HT1080 (cell line): ENCODE results near the gene EPB41L4B. TPM values are rescaled to one million over a fixed set of nuclear protein-coding genes. Genes with fewer than 3 reads are reported as not detected.
A peak's percentile ranks its signal among the peaks of the same experiment; 100 is the strongest.

Experiments used
- DNase-seq: peaks from one replicate; pipeline ENCODE4 v3.0.0-alpha.2; 2015; ENCODE audit warnings: low read depth
- total RNA-seq: library from RNA; depleted of rRNA; stranded (reverse); fragments of >200 nt; shearing (Covaris generic); gene quantifications from 2 replicates; pipeline ENCODE4 v1.2.3, GENCODE V29; 2014

The EPB41L4B gene
- total RNA-seq, 1 experiment from 2014 or later, result 3.3 TPM

DNA sequence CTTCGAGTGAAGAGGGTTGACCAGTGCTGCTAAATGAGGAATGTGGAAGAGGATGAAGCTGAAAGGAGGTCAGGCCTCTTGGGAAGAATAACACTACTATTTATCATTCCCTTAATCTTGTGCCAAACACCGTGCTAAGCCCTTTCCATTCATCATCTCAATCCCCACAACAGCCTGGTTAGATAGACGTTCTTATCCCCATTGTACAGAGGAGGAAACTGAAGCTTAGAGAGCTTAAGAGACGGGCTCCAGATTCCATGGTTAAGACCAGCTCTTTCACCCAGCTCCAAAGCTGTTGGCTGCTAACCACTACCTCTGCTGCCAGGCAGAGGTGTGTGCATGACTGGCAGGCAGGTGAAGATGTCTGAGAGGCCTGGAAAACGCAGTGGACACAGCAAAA is 868 bp upstream of the EPB41L4B start:
- no peak for DNase-seq

DNA sequence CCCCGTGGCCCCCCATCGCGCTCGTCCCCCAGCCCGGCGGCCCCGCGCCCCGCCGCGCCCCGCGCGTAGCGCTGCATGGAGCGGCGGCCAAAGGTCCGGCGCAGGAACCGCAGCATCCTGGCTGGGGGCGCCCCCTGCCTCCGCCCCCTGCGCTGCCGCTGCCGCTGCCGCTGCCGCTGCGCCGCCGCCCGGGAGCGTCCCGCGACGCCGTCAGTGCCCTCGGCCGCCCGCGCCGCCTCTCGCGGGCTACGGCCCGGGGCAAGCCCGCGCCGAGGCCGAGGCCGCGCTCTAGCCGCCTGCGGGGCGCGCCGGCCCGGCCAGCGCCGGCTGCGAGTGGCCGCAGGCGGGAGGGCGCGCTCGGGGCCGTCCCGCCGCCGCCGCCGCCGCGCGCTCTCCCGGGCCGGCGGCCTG is 523 bp downstream of the EPB41L4B start:
- DNase-seq, result no peak

DNA sequence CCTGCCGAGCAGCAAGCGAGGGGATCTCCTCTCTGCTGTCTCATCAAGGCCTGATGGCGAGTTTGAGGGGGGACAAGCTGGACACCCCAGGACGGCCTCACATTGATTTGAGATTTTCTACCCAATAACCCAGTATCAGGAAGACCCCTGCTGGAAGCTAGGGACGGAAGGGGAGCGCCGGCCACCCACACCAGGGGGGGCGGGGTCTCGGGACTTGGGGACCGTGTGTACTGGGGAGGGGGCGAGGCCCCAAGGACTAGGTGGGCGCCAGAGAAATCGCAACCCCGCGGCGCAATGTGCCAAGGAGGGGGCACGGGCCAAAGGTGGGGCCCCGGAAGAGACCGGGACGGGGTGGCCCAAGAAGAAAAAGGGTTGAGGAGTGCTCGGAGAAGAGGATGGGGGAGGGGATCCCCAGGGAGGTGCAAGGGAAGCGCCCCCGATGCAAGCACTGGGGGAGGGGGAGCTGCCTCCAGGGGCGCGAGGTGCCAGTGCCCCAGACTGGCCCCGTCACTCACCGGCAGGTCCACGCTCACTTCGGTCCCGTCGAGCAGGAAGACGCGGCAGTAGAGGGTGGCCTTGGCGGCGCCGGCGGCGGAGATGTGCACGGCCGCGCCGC is 1.1 kb downstream of the EPB41L4B start:
- DNase-seq, result no peak

DNA sequence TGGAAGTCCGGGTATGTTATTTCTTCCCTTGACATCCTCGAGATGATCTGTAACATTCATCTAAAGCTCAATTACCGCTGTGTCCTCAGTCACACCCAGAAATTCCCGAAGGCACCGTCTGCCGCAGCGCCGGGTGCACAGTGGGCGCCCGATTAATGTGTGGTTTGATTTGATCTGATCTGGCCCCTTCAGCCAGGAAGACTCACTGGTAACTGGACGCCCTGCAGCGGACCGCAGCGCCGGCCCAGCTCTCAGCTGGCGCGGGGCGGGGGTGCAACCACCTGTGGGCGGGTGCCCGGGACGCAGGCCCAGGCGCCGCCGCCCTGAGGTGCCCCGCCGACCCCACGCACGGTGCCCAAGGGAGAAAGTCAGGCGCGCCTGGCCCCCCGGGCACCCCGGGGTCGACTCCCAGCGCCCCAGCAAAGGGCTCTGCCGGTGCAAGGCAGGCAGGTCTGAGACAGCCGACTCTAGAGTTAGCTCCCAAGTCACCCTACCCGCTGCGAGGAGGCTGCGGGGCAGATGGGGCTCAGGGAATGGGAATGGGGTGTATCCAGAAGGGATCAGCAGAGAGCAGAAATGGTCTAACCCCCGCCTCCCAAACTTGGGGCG is 1.7 kb downstream of the EPB41L4B start:
- DNase-seq, result no peak

DNA sequence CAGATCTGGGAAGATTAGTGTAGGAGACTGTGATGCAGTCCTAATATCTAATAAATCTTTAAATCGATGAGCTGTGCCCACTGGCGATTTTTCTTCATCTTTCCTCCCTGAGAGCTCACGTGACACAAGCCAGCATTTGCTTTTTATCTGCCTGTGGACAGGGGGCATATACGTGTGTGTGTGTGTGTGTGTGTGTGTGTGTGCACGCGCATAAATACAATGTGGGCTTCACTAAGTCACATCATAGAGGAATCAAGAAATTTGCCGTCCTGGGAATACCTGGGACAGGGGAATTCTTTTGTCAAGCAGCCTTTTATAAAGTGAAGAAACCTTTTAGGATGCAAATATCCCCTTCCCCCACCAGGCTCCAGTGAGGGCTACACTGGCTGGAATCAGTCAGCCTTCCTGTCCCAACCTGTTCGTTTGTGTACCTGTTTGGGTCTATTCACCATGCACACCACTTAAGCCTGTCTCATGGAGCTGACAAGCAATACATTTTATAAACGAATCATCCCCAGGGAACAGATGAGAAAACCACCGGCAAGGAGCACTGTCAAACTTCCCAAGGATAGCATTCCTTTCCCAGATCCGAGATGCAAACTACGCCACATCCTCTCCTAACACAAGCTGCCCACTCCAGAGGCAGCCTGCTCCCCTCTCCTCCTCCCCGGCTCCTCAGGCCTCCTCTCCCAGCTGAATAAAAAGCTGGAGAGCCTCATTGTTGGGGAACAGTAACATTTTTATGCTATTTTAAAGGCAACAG is 2.7 kb downstream of the EPB41L4B start:
- no peak for DNase-seq

DNA sequence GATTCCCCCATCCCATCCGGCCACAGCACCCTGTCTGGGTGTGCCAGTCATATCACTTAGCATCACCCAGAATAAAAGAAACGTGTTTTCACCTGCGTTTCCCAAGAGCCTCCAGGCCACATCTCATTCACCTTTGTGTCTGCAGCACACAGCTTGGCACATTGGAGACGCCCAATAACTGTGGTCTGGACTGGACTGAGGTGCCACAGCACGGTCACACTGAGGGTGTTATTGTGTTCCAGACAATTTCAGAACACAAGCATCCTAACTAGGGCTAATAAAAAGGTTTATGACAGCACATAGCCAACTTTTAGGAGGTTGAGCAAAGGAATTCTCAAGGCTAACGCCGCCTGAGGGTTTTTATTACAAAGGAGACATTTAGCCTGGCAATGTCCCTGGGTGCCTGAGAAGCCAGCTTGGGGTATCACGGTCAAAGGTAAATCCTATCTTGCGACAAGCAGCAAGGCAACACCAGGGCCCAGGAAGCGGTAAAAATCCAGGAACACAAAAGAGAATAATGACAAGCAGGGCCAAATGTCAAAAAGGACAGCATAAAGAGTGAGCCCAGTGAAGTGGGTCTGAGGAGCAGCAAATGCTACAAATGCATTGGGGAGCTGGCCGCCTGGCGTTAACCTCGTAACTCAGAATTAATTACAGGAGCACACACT is 3.4 kb downstream of the EPB41L4B start:
- DNase-seq, result no peak

DNA sequence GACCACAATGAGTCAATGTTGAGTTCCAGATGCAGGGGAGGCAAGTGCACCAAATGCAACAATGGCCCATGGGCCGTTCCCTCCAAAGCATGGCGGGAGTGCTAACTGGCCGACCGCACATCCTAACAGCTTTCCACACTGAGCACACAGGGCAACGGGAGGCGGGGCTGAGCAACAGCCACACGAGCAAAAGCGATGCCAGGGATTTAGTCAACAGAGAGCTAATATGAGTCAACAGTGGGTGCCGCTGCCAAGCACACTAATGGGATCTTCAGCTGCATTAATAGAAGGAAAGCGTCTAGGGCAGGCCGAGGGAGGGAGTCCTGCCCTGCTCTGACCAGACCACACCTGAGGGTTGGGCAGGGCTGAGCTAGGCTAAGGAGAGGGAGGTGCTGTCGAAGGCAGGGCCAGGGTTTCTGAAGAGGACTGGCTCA is 4.6 kb downstream of the EPB41L4B start:
- peak; percentile 94 for DNase-seq

DNA sequence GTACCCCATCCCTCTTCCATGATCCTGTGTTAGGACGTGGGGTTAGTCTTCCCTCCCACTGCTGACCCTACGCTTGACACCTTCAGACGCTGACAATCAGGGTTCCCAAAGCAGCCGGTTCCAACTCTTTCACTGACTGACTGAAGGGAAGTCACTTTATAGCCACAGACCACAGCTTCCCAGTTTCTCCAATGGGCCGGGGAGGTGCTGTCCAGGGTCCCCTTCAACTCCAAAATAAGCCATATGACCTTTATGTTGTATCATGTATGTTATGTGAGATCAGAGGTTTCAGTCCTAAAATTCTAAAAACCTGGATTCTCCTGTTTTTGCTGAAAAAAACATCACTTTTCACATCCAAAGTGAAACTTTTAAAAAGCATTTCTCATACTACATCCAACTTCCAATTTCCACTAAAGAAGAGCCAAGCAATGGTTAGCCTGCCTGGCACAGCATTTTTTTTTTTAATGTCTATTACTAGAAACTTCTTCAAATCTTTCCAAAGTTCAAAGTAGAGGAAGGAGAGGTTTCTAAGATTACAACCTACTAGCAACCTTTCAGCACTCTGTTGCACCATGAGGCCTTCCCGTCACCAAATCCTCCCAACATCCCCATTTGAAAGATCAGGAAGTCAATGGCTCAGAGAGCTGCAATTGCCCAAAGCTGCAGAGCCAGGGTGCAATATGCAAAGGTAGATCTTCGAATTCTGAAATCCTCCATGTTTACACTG is 5.2 kb downstream of the EPB41L4B start:
- DNase-seq, result no peak

DNA sequence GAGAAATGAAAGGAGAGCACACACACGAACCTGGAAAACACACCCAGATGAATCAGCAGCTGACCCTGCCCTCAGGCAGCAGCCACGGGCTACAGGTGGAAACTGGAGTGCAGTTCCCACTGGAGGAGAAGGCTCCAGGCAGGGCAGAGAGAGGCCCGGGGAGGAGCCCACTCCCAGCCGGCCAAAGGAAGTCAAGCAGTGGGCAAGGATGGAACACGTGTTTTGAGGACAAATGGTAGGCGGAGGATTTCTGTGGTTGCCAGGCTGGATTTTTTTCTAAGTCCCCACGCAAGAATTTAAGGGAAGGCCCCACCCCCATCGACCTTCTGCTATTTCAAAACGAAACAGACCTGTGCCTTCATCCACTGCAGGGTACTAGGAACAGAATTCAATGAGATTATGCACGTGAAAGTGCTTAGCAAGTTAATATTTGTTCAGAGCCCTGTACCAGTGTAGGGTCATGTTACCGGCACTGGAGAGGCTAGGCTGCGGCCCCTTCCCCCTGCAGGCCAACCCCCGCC is 6.8 kb downstream of the EPB41L4B start:
- no peak for DNase-seq

DNA sequence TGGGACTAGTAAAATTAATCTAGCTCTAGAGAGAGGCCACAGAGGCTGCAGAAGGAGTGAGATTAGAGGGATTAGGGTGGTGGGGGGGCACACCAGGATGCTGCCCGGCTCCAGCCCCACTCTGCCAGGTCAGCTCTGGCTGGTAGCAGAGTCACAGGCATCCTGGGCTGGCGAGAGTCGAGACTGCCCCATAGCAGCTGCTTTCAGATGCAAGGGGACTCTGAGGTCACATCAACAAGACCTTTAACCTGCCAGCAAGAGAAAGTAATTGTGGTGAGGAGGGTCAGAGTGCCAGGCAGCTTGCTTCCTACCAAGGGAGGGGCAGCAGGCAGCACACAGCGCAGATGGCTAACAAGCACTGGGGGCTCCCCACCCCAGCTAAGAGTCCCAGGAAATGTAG is 7.5 kb downstream of the EPB41L4B start:
- DNase-seq, result no peak

DNA sequence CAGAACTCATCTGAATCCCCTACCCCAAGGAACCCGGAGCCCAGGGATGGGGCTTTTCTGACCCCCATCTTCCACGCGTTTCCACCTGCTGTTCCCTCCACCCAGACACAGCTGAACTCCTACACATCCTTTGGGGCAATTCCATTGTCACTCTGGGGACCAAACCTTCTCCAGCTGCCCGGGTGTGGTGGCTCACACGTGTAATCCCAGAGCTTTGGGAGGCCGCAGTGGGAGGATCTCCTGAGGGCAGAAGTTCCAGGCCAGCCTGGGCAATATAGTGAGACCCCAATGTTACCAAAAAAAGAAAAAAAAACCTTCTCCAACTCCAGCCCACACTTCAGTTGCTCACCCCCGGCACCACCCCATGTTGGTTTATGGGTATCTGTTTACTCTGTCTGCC is 8.1 kb downstream of the EPB41L4B start:
- no peak for DNase-seq

DNA sequence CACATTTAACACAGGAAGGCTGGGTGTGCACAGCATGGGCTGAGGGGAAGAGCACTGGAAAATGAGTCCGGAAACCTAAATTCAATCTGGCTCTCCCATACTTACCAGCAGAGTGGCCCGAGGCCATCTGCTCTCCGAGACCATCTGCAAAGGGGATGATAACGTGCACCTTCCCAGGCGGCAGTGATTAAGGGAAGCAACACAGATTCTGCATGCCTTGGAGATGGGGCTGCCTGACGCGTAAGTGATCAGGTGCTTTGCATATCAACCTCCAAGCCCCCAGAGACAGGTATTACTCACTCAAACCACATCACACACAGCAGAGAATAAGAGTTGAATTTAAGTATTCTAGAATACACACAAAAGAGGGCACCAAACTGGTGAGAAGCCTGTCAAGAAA is 9.1 kb downstream of the EPB41L4B start:
- DNase-seq, result peak; percentile 37

DNA sequence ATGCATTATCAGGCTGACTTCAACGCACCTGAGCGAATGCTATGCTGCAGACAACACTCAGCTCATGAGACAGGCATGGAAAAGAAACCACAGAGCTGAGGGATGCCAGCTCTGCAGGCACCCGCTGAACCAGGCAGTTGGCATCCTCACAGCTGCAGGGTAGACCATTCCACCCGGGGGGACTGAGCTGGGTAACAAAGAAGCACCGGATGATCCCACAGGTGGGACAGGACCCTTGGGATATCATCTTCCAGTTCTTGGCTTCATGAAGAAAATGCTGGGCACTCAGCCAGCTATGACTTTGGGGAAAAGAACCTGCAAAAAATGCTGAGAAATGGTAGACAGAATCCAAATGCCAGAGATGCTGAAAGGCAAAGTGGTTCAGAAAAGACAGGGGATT is 9.6 kb downstream of the EPB41L4B start:
- DNase-seq, result peak; percentile 37

DNA sequence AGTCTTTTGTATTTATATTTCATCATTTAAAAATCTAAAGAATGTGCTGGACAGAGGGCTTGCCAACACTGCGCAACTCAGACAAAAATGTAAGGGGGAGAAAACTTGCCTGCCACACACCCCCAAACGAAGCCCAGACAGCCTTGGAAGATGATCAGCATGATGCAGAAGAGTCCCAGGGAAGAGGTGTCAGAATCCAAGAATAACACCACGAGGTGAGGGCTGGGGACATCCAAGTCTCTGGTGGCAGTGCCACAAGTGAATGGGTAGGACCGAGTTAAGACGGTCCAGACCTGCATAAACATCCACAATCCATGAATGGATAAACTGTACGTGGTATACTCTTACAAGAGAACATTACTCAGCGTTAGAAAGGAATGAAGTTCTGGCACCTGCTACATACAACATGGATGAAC is 10.4 kb downstream of the EPB41L4B start:
- no peak for DNase-seq

DNA sequence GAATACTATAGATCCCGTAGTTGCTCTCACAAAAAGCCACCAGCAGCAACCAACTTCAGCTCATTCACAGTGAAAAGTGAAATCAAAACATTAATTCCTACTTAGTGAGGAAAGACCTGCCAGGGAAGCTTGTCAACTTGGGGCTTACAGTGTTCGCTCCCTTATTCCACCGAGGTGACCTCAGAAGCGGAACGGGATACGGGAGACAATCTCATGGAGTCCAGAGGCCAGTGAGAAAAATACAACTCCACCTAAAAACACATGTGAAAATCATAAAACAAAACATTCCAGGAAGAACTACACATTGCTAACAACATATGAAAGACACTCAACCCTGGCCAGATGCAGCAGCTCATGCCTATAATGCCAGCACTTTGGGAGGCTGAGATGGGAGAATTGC is 11.6 kb downstream of the EPB41L4B start:
- no peak for DNase-seq

DNA sequence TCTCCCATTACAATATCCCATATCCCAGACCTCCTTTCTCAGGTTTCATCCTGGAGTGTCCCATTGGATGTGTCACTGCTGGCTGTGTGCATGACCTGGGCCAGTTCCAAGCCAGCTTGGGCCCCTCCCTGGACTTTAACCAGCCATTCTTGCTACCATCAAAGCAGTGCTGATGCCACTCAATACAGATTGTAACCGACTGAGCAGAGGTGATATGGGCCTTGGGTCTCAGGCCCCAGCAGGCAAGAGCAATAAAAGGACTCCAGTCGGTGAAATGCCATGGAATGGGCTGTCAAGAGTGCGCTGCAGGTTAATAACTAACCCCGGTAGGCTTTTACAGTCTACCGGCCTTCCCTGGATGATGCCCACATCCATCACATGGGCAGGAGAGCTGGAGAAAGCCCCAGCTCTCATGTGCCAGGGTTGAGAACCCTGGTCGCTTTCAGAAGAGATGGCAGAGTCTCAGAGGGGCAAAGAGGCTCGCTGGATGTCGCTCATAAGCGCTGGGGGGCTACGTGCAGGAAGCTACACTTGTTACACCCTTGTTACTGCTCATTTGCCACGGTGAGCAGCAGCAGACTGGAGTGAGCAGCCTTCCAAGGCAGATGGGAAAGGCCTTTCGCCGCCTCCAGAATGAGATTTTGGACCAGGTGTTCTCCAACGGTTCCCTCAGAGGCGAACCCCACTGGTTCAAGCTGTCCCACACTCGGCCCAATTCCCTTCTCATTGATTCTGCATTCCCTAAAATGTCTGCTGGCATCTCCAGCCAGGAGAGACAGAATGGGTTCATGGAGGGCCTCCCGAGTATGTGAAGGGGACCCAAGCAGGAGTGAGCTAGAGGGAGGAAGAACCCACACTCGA is 13.2 kb downstream of the EPB41L4B start:
- peak; percentile 57 for DNase-seq

DNA sequence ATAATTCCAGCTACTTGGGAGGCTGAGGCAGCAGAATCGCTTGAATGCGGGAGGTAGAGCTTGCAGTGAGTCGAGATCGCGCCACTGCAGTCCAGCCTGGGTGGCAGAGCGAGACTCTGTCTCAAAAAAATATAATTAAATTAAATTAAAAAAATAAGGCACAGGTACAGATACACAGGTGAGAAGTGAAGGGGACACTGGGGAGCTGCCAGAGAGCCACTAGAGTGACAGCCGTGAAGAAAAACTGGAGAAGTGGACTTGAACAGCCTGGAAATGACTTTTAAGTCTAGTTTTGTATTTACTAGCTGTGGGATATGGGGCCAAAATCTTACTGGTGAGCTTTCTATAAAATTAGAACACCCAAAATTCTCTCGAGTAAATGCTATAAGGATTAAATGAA is 15.1 kb downstream of the EPB41L4B start:
- DNase-seq, result no peak

DNA sequence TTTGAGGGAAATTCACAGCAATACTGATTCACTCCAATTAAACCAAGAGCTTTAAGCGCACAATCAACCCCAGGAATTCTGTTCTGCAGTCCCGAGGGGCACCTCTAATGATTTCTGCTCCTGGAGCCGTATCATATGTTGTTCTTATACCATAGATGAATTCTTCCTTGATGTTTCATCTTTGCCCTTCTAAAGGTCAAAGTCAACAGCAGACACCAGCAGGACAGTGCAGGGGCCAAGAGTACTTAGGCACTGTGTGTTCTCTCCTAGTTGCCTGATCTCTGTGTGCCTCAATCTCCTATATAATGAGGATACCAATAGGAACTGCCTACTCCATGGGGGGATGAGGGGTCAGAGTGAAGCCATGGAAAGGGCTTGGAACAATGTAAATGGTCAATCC is 16.5 kb downstream of the EPB41L4B start:
- no peak for DNase-seq

DNA sequence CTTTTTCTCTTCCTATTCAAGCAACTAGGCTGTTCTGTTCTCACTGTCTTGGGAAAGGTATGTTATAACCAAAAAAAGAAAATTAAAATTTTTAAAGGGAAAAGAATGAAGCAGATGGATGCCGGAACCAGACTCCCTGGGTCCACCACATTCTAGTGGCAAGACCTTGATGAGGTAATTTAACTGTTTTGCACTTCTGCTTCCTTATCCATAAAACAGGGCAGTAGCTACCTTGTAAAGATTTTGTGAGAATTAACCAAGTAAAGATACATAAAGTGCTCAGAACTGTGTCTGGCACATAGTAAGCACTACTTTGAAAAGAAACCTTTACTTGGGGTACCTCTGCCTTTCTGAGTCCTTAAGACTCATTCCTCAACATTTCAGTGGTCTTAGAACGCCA is 17.0 kb downstream of the EPB41L4B start:
- DNase-seq, result no peak

DNA sequence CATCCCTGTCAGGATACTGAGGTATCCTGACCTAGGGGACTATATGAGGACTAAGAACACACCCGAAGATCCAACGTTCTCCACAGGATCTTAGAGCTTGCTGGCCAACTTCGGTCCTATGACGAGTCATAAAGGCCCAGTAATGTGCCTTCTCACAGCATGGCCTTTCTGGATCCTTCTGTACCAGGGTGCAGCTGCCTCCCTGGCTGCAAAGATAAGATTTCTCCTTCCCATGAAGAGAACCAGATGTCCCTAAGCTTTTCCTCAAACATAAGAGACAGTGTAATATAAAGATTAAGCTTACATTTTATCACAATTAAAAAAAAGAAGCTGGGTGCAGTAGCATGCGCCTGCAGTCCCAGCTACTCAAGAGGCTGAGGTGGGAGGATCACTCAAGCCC is 18.3 kb downstream of the EPB41L4B start:
- no peak for DNase-seq
